Limb (tissue), 2 donors: ENCODE results near the gene FAM185A.
"Not testable (repeated sequence)": the region's sequence is repeated elsewhere in the genome, so short reads cannot be mapped to it uniquely, and the experiment has no call there.

ENCODE experiments used
- DNase-seq, 2 donors: peaks; one replicate each; pipeline ENCODE4 v3.0.0-alpha.2; 2016; ENCODE audit errors: extremely low spot score in 2 of 2

FAM185A gene

GRCh38 chr7:102748605-102749444 lies at the start of gene FAM185A:
Gene FAM185A, plus strand, starts transcription at chr7:102748999. Its CDS starts 209 bp downstream, at chr7:102749208.
- DNase-seq = peak; percentile 96 to 98

- DNase-seq = not testable (repeated sequence)
These were observed 35.6 kb upstream of the FAM185A start for GRCh38 chr7:102713011-102713690.

DNA sequence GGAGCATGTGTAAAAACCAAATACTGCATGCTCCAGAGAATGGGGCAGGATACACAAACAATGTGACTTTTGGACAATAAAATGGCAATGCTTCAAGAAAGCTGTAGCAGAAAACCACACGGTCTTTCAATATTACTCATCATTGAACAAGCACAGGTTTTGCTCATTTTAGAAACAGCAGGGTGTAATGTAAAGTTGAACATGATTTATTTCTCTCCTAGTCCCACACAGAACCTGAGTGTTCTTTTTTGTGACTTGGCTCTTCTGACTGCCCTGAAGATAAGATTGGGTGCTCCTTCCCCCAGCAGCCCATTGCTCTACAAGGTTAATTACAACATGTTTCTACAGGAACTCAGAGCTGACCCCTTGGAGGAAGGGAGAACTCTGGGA lies 35.1 kb upstream of the FAM185A start:
- not testable (repeated sequence) for DNase-seq

- not testable (repeated sequence) for DNase-seq
These were observed 33.9 kb upstream of the FAM185A start for GRCh38 chr7:102714774-102715522.

- DNase-seq = peak in 1 of 2 donors; percentile 20
These were observed 33.1 kb upstream of the FAM185A start for GRCh38 chr7:102715718-102716117.

GRCh38 chr7:102718491-102718890 lies 30.3 kb upstream of the FAM185A start:
- not testable (repeated sequence) for DNase-seq

DNA sequence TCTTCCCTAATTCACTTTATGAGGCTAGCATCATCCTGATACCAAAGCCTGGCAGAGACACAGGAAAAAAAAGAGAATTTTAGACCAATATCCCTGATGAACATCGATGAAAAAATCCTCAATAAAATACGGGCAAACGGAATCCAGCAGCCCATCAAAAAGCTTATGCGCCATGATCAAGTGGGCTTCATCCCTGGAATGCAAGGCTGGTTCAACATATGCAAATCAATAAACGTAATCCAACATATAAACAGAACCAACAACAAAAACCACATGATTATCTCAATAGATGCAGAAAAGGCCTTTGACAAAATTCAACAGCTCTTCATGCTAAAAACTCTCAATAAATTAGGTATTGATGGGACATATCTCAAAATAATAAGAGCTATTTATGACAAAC lies 22.6 kb upstream of the FAM185A start:
- not testable (repeated sequence) for DNase-seq

DNA sequence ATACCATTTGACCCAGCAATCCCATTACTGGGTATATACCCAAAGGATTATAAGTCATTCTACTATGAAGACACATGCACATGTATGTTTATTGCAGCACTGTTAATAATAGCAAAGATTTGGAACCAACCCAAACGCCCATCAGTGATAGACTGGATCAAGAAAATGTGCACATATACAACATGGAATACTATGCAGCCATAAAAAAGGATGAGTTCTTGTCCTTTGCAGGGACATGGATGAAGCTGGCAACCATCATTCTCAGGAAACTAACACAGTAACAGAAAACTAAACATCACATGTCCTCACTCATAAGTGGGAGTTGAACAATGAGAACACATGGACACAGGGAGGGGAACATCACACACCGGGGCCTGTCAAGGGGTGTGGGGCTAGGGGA lies 19.1 kb upstream of the FAM185A start:
- not testable (repeated sequence) for DNase-seq

- DNase-seq = not testable (repeated sequence)
These were observed 18.4 kb upstream of the FAM185A start for GRCh38 chr7:102730431-102730830.

DNA sequence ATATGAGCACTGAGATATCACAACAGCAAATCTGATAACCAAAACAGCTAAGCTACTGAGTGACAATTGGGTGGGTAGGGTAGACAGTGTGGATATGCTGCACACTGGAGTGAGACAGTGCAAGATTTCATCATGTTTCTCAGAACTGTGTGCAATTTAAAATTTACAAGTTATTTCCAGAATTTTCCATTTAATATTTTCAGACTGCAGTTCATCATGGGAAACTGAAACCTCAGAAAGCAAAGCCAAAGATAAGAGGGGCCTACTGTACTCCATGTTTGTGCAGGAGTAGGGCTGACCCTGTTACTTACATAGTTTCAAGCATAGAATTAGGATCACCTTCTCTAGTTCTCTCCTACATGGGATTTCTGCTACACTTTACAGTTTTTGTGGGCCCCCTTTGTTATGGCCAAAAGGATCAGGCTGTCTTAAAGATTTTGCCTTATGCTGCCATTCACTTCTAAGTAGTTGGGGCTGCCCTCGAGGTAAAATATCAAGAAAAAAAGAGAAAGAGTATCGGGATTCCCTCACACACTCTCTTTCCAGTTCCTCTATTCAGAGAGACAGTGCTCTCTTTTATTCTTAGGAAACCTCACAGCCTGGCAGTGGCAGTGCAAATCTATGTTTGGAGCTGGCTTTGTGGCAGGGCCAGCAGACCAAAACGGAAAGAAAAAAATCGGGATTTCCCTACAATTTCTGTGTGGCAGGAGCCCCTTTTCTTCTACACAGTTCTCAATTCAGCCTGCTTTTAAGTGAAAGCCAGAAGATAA lies 6.6 kb upstream of the FAM185A start:
- DNase-seq = not testable (repeated sequence)

- DNase-seq = not testable (repeated sequence)
These were observed 4.9 kb upstream of the FAM185A start for GRCh38 chr7:102743861-102744260.

- not testable (repeated sequence) for DNase-seq
These were observed 3.1 kb upstream of the FAM185A start for GRCh38 chr7:102745494-102746288.

- DNase-seq = not testable (repeated sequence)
These were observed 617 bp downstream of the FAM185A start for GRCh38 chr7:102749445-102749786.

DNA sequence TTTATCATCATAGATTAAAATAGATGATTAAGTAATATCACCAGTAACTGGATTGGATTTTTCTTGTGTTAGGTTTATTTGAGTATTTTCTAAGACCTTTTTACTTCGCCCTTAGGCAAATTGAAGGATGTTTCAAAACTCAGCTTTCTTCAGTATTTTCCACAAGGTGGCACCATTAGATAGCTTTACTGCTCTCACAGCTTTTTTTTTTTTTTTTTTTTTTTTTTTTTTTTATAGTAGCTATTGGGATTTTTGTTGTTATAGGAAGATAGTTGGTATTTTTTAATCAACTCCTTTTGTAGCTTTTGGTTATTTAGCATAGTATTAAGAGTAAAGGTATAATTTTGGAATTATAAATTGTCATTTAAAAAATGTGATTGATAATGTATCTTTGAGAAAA lies 9.4 kb downstream of the FAM185A start:
- DNase-seq = not testable (repeated sequence)

DNA sequence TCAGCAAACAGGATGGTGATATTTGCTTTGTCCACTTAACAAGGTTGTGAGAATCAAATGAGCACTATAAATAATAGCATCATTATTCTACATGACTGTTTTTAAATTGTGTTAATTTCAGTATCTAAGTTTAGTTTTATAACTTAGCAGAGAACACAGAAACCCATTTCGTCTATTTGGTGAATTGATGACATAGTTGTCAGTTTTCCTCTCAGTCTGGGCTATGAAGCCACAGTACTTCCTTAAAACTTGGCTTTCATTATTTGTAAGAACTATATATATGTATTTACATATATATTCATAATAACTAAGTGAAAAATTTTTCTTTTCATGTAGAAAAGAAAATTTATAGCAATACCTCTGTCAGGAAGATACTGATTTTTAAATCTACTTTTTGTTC lies 11.1 kb downstream of the FAM185A start:
- not testable (repeated sequence) for DNase-seq

- DNase-seq = not testable (repeated sequence)
These were observed 12.4 kb downstream of the FAM185A start for GRCh38 chr7:102761234-102761633.

DNA sequence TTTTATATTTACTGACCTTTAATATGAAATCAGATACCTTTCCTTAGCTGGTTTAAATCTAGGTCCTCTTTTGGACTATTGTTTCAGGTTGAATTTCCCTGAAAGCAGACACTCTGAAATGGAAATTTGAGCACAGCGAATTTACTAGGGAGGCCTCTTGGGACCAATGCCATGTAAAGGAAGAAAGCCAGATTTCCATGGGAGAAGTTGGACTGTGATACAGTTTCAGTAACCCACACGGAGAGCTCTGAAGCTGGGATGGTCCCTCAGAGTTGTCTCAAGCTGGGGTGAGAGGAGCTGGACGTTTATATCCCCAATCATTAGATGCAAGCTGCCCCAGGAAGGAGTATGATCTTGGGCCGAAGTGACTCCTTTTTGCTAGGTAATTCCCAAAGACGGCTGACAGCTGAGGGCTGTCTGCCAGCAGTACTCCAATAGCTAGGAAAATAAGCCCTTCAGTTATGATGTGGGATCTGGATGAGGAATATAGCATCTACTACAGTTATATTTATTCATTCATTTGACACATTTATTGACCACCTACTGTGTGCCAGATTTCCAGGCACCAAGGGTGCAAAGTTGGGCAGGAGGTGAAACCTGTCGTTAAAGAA lies 14.6 kb downstream of the FAM185A start:
- DNase-seq = not testable (repeated sequence)

- not testable (repeated sequence) for DNase-seq
These were observed 20.9 kb downstream of the FAM185A start for GRCh38 chr7:102769657-102770192.

- DNase-seq = not testable (repeated sequence)
These were observed 21.7 kb downstream of the FAM185A start for GRCh38 chr7:102770467-102770866.
